ENCODE measurements around the gene DTX2.
"Not testable (repeated sequence)": the region's sequence is repeated elsewhere in the genome, so short reads cannot be mapped to it uniquely, and the experiment has no call there.

Gene DTX2

DNA sequence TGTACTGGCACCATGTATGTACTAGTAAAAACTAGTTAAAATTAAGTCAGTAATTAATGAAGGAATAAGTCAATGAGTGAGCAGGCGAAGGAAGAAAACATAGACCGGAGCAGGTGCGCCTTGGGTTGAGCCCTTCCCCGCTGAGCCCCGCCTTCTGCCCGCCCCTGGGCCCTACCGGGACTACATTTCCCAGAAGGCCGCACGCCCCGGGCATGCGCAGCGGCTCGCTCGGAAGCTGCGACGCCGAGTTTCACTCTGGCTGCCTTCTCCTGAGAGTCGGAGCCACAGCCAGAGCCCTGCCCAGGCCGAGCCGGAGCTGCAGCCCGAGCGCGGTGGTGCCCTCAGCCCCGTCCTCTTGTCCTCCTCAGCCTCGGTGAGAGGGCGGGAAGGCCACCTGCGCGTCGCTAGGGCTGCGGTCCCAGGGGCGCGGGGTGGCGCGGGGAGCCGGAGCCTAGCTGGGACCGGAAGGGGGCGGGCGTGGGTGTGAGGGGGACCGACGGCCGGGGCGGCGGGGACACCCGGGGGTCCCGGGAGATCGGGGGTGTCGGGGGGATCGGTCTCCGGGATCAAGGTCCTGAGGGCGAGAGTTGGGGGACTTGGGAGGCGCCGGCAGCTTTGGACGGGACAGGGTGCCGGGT, at the start of gene DTX2:
Gene DTX2, plus strand, starts transcription at position 246 of the 638 bp plus-strand sequence. CDS start 18,801 bp downstream, outside the sequence.
- DNase-seq = not testable (repeated sequence)

DNA sequence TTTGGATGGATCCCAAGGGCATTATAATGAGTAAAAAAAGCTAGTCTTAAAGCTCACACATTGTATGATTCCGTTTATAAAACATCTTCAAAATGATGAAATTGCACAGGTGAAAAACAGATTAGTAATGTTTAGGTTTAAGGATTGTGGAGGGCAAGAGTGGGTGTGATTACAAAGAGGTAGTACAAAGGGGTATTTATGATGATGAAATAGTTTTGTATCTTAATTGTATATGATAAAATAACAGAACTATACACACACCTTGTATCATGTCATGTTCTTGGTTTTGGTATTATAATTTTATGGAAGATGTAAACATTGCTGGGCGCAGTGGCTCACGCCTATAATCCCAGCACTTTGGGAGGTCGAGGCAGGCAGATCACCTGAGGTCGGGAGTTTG, 49.3 kb upstream of the DTX2 start:
- DNase-seq = no peak

DNA sequence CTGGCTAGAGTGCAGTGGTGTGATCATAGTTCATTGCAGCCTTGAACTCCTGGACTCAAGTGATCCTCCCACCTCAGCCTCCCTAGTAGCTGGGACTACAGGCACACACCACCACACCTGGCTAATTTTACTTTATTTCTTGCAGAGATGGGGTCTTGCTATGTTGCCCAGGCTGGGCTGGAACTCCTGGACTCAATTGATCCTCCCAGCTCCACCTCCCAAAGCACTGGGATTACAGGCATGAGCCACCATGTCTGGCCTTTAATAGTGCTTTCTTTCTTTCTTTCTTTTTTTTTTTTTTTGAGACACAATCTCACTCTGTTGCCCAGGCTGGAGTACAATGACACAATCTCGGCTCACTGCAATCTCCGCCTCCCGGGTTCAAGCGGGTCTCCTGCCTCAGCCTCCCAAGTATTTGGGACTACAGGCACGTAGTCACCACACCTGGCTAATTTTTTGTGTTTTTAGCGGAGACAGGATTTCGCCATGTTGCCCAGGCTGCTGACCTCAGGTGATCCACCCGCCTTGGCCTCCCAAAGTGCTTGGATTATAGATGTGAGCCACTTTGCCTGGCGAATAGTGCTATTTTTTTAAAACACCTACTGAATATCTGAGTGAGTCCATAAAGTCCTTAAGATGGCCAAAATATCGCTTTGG, 43.7 kb upstream of the DTX2 start:
- DNase-seq = not testable (repeated sequence)

DNA sequence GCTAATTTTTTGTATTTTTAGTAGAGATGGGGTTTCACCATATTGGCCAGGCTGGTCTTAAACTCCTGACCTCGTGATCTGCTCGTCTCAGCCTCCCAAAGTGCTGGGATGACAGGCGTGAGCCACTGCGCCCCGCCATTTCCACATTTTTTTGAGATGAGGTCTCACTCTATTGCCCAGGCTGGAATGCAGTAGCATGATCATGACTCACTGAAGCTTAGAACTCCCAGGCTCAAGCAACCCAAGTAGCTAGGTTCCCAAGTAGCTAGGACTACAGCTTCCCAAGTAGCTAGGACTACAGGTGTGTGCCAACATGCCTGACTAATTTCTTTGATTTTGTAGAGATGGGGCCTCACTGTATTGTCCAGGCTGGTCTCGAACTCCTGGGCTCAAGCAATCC, 40.4 kb upstream of the DTX2 start:
- DNase-seq = not testable (repeated sequence)

DNA sequence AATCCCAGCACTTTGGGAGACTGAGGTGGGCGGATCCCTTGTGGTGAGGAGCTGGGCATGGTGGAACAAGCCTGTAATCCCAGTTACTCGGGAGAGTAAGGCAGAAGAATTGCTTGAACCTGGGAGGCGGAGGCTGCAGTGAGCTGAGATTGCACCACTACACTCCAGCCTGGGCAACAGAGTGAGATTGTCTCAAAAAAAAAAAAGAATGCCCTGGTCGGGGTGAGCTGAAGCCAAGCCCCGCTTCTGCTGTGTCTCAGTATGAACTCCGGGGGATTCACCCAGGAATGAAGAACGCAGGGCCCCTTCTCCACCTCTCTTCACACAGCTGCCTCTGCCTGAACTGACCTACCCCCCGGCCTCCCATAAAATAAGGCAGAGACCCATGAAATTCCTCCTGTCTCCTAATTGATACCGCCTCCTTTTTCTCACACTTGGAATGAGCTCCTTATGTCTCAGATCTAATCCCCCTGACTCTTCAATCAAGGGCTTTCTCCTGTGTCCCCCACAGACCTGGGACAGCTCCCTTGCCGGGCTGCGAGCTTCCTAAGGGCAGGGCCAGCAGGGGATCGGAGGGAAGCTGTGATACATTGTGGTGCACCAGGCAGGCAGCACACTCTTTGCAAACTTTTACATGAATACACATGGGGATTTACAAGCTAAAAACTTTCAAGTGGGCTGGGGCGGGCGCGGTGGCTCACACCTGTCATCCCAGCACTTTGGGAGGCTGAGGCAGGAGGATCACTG, 37.7 kb upstream of the DTX2 start:
- DNase-seq = no peak

DNA sequence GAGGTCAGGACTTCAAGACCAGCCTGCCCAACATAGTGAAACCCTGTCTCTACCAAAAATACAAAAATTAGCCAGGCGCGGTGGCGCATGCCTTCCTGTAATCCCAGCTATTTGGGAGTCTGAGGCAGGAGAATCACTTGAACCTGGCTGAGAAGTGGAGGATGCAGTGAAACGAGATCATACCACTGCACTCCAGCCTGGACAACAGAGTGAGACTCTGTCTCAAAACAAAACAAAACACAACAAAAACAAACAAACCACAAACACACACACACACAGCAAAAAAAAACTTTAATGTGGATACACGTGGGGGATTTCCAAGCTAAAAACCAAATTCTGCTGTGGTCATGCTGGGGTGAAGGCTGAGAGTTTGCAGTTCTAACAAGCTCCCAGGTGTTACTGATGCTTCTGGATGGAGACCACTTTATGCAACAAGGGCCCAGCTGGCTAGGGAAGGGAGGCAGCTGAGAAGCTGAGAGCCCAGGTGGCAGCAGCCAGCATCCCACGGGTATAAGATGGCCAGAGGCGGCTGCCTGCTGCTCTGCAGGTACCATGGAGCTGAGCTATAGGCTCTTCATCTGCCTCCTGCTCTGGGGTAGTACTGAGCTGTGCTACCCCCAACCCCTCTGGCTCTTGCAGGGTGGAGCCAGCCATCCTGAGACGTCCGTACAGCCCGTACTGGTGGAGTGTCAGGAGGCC, 36.9 kb upstream of the DTX2 start, which contains the start of gene ZP3:
Gene ZP3, plus strand, starts transcription at position 538 of the 699 bp plus-strand sequence. Its CDS starts 15 bp downstream, at position 553.
- no peak for DNase-seq

DNA sequence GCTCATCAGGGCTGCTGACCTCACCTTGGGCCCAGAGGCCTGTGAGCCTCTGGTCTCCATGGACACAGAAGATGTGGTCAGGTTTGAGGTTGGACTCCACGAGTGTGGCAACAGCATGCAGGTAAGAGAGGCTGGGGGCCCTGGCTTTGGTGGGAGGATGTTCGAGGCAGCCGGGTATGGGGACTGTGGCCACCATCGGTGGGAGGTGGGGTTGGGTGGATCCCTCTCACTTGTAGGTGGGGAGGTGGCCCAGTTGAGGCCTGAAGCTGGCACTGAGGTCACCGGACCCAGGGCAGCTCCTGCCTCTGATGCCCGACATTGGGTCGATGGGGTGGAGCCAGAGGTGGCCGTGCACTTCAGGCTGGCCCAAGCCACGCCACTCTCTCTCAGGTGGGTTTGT, 36.4 kb upstream of the DTX2 start:
- DNase-seq = no peak

DNA sequence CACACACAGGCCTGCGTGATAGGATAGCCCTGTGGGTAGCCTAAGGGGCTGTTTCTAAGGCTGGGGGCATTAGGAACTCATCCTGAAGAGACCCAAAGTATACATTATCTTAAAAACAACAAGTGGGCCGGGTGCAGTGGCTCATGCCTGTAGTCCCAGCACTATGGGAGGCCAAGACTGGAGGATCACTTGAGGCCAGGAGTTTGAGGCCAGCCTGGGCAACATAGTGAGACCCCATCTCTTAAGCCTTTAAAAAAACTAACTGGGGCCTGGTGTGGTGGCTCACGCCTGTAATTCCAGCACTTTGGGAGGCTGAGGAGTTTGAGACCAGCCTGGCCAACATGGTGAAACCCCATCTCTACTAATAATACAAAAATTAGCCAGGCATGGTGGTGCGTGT, 36.0 kb upstream of the DTX2 start:
- DNase-seq = not testable (repeated sequence)

DNA sequence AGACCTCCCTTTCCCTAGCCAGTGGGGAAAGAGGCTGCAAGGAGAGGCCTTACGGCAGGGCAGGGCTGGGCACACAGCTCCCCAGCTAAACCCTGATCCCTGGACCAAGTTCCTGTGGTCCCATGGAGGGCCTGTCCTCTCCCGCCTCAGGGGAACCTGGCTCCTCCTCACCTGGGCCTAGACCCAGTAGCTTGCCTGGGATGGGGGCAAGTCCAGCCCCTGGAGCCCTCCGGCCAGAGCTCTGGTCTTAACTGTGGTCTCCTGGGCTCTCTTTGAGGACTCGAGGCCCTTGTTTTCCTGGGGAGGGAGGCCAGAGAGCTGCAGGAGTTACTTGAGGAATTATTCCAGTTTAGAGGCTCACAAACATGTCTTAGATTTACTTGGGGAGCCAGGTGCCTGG, 35.3 kb upstream of the DTX2 start:
- no peak for DNase-seq

DNA sequence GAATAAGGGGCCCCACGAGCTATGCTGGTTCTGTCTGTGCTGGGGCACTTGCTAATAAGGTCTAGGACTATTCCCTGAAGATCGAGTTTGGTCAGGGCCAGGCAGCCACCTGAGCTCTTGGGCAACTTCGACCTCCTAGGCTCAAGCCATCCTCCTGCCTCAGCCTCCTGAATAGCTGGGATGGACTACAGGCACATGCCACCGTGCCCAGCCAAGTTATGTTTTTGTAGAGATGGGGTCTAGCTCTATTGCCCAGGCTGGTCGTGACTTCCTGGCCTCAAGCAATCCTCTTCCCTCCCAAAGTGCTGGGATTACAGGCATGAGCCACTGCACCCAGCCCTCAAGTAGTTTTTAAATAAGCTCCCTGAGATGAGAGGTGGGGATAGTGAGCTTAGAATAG, 33.9 kb upstream of the DTX2 start:
- no peak for DNase-seq

DNA sequence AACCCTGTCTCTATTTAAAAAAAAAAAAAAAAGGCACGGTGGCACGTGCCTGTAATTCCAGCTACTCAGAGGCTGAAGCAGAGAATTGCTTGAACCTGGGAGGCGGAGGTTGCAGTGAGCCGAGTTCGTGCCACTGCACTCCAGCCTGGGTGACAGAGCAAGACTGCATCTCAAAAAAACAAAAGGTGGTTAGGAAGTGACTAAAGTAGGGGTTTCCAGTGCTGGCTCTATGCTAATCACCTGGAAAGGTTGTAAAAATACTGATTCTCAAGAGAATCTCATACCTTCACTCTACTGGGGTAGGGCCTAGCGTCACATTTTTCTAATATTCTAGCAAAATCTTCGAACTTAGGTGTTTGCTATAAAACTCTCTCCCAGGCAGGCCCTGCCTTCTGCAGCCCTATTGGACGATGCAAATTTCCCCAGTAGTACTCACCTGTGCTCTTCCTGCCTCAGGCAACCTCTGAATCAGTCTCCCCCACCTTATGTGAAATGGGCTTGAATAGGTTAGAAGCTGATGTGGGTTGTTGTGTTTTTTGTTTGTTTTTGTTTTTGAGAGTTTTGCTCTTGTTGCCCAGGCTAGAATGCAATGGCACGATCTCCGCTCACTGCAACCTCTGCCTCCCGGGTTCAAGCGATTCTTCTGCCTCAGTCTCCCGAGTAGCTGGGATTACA, 33.2 kb upstream of the DTX2 start:
- DNase-seq = no peak

DNA sequence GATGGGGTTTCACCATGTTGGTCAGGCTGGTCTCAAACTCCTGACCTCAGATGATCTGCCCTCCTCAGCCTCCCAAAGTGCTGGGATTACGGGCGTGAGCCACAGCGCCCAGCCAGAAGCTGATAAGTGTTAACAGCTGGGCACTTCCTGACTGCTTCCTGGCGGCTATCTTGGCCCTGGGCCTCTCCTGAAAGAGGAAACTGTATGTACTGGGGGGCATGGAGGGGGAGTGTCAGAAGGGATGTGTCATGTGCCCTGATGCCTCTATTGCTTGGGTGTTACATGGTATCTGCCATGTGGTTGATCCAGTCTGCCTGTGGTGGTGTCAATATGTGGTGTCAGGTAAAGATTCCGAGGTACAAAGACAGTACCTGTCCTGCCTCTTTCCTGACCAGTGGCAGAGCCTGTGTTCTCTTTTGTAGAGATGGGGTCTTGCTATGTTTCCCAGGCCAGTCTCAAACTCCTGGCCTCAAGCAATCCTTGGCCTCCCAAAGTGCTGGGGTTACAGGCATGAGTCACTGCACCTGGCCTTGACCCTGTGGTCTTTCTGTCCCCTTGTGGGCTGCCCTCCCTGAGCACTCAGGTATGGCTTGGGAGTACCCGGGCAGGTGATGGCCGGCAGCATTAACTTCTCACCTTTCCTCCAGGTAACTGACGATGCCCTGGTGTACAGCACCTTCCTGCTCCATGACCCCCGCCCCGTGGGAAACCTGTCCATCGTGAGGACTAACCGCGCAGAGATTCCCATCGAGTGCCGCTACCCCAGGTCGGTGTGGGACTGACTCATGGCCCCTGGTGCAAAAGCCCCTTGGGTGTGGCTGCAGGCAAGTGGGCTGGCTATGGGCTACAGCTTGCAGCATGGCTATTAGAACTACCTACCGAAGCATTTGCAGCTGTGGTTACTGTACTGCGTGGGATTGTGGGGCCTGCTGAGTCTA, 32.4 kb upstream of the DTX2 start:
- no peak for DNase-seq

DNA sequence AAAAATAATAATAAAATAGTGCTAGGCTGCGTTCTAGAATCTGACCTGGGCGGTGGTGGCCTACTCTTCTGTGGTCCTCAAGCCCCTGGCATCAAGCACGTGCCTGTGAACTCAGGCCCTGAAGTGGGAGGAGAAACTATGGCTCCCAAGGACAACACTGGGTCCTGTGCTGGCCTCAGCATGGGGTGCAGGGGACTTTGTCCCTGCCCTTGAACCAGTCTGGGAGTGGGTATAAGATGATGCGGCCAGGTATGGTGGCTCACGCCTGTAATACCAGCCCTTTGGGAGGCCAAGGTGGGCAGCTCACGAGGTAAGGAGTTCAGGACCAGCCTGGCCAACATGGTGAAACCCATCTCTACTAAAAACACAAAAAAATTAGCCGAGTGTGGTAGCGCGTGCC, 31.3 kb upstream of the DTX2 start:
- no peak for DNase-seq

DNA sequence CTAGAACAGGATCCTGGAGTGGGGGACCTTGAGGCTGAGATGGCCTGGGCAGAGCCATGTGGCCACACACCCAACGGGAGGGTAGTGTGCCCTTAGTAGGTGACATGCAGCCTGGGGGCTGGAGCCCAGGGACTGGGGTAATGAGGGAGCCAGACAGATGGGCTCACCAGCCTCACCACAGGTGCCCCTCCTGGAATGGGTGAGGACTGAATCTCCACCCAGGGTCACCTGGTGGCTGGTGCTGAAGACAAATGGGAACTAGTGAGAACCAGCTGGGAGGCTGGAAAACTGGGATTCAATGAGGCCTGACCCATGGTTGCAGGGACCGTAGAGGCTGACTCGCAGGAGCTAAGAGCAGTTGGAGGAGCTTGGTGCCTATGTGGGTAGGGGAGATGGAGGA, 30.7 kb upstream of the DTX2 start:
- no peak for DNase-seq

DNA sequence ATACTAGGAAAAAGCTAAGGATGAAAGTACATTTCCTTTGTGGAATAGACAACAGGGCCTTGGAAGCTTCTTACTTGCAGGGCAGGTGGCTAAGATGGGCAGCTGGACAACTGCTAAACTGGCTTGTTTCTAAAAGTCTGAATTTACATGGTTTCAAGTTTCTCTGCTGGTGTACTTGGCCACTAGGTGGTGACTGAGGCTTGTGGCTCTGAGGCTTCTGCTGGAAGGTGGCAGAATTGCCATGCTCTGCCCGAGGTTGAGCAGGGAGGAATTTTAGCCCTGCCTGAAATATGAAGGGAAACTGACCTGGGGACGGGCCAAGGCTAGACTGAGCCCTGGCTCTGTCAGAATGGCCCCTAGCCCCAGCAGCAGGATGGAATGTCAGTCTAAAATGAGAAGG, 23.6 kb upstream of the DTX2 start:
- peak; percentile 48 for DNase-seq

DNA sequence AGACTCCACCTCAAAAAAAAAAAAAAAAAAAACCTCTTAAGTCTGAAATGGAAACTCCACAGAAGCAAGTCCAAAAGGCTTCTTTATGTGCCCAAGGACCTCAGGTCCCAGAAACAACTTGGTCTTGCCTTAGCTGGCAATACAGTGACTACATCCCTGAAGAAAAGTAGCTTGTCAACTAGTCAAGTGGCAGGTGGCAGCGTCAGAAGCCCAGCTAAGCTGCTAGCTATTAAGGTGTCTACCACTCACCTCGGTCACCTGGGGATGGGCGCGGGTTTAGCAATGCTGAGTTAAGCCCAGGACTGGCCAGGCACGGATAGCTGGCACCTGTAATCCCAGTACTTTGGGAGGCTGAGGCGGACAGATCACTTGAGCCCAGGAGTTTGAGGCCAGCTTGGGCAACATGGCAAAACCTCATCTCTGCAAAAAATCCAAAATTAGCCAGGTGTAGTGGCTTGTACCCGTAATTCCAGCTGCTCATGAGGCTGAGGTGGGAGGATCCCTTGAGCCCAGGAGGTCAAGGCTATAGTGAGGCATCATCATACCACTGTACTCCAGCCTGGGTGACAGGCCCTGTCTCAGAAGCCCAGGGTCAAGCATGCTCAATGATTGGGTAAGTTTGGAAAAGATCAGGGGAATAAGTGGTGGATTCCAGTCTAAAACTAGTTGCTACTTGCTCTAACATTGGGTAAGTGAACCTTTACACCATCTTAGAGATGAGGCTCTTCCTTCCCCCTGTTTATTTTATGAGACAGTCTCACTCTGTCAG, 22.2 kb upstream of the DTX2 start:
- DNase-seq = not testable (repeated sequence)

DNA sequence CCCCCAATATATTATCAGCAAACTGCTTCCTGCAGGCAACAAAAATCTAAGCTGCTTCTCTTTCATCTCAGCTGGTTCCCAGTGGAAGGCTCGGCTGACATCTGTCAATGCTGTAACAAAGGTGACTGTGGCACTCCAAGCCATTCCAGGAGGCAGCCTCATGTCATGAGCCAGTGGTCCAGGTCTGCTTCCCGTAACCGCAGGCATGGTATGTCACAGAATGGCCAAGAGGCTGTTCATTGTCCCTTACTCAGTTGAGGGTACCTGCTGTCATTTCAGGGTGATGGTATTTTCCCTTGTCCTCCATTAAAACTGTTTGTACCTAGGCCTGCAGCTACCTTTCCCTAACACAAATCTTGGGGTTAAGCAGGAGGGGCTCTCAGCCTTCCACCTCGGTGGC, 21.1 kb upstream of the DTX2 start:
- DNase-seq = not testable (repeated sequence)

DNA sequence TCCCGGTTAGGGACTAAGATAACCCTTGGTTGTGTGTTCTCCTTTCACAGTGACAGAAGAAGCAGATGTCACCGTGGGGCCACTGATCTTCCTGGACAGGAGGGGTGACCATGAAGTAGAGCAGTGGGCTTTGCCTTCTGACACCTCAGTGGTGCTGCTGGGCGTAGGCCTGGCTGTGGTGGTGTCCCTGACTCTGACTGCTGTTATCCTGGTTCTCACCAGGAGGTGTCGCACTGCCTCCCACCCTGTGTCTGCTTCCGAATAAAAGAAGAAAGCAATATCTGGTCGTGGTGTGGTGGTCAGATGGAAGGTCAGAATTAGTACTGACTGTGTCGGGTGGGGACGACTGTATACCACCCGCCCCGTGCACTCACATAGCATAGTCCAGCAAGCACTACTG, 19.7 kb upstream of the DTX2 start:
- not testable (repeated sequence) for DNase-seq

DNA sequence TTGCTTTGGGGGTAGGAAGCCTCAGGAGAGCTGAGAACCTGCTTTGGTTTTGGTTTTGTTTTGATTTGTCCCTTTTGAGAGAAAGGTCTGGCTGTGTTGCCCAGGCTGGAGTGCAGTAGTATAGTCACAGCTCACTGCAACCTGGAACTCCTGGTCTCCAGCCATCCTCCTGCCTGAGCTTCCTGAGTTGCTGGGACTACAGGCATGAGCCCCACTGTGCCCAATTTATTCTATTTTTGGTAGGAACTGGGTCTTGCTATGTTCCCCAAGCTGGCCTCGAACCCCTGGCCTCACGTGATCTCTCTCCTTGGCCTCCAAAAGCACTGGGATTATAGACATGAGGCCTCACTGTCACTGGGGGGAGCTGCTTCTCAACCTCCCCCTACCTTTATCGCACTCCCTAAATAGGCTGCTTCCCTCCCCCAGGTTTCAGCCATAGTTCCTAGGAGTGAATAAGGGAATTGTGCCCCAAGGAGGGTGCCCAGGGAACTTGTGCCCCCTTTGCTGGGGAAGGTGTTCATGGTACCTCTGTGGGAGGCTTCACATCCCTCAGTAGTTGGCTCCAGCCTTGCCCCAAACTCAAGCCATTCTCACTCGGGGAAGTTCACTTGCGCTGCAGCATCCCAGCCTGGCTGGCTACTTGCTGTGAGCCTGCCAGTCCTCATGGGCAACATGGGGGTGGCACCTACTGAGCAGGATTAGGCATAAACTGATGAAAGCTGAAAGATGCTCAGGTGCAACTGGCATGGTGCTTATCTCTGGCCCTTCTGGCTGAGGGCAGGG, 18.7 kb upstream of the DTX2 start:
- DNase-seq = not testable (repeated sequence)

DNA sequence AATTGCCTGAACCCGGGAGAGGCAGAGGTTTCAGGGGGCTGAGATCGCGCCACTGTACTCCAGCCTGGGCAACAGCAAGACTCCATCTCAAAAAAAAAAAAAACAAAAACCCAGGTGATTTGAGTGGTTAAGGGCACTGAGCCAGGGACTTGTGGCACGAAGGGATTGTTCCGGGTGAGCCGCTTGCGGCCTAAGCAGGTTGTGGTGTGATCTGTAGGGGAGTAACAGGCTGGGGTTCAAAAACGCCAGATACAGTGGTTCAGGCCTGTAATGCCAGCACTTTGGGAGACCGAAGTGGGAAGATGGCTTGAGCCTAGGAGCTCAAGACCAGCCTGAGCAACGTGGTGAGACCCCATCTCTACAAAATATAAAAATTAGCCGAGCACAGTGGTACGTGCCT, 17.7 kb upstream of the DTX2 start:
- DNase-seq = not testable (repeated sequence)
